Glomerular endothelial cell (primary cell): ENCODE results near the gene PANX2. TPM values are rescaled to one million over a fixed set of nuclear protein-coding genes. Genes with fewer than 3 reads are reported as not detected.
"Not testable (repeated sequence)": the region's sequence is repeated elsewhere in the genome, so short reads cannot be mapped to it uniquely, and the experiment has no call there.

ENCODE experiments used
- DNase-seq: peaks from one replicate; pipeline ENCODE4 v3.0.0-alpha.2; 2011; ENCODE audit warnings: low read depth, low spot score; ENCODE audit errors: extremely low read depth
- total RNA-seq: library from RNA; depleted of rRNA; stranded (reverse); fragments of >200 nt; gene quantifications from 2 replicates; pipeline ENCODE4 v1.2.3, GENCODE V29; 2015

Gene PANX2
- total RNA-seq, 1 donor from 2014 or later = 1.7 TPM

GRCh38 chr22:50194037-50194805 lies 23.7 kb downstream of the PANX2 start:
- no peak for DNase-seq

GRCh38 chr22:50196256-50196655 lies 25.7 kb downstream of the PANX2 start:
- DNase-seq = no peak

- no peak for DNase-seq
Measured at GRCh38 chr22:50197000-50197800, 26.7 kb downstream of the PANX2 start.

GRCh38 chr22:50197856-50198623 lies 27.5 kb downstream of the PANX2 start:
- DNase-seq = no peak

- DNase-seq = no peak
Measured at GRCh38 chr22:50198624-50199017, 28.1 kb downstream of the PANX2 start.

- no peak for DNase-seq
Measured at GRCh38 chr22:50199251-50199721, 28.8 kb downstream of the PANX2 start.

GRCh38 chr22:50199829-50200460 lies 29.4 kb downstream of the PANX2 start:
- no peak for DNase-seq

- DNase-seq = no peak
Measured at GRCh38 chr22:50200461-50201190, 30.1 kb downstream of the PANX2 start, which contains the start of gene SELENOO. TSS of gene SELENOO (plus strand) at chr22:50201011. CDS start at chr22:50201037, 26 bp downstream.

GRCh38 chr22:50201191-50202129 lies 30.9 kb downstream of the PANX2 start:
- DNase-seq = no peak

GRCh38 chr22:50202130-50202666 lies 31.7 kb downstream of the PANX2 start:
- no peak for DNase-seq

- DNase-seq = no peak
Measured at GRCh38 chr22:50203288-50203687, 32.8 kb downstream of the PANX2 start.

GRCh38 chr22:50204571-50204970 lies 34.0 kb downstream of the PANX2 start:
- no peak for DNase-seq

GRCh38 chr22:50204998-50205397 lies 34.5 kb downstream of the PANX2 start:
- DNase-seq = not testable (repeated sequence)

- DNase-seq = no peak
Measured at GRCh38 chr22:50205781-50206569, 35.4 kb downstream of the PANX2 start.

GRCh38 chr22:50206599-50206998 lies 36.1 kb downstream of the PANX2 start:
- DNase-seq = no peak

GRCh38 chr22:50207383-50208140 lies 37.0 kb downstream of the PANX2 start:
- no peak for DNase-seq

GRCh38 chr22:50208430-50208938 lies 38.0 kb downstream of the PANX2 start:
- no peak for DNase-seq
